ENCODE measurements around the gene MYEOV. TPM values are rescaled to one million over a fixed set of nuclear protein-coding genes. Genes with fewer than 3 reads are reported as not detected.

Gene MYEOV
- total RNA-seq, 1 experiment from 2014 or later, result 1.4 TPM

GRCh38 chr11:69296890-69297786 lies 3.2 kb downstream of the MYEOV start (continued):
- TF ChIP-seq NFE2L1 (CRISPR knock-in tag; IDR thresholded peaks at IDR 0.05) (no peak), CDX4 (CRISPR knock-in tag; IDR thresholded peaks at IDR 0.05; ENCODE audit: borderline replicate concordance) (no peak)

- no peaks in the 10 kb centered on the region for H3K27me3 Mint-ChIP-seq (ENCODE audit: low read depth)
- no peak for ATAC-seq
Observed at GRCh38 chr11:69297787-69298266, 3.9 kb downstream of the MYEOV start.

GRCh38 chr11:69298267-69299022 lies 4.5 kb downstream of the MYEOV start:
- ChIA-PET POLR2A (interaction anchor here (0.6 kb wide), 1 partner anchor 118 kb away, joined by 4 read pairs; no protein-coding TSS in a partner anchor), CTCF (interaction anchor here (1.2 to 1.7 kb wide), 2 partner anchors 9 to 372 kb away, joined by 3 to 4 read pairs; no protein-coding TSS in a partner anchor)
- Mint-ChIP-seq H3K36me3 (no peaks in the 10 kb centered on the region), H3K4me1 (peaks cover 11% of the 10 kb centered on the region), H3K27ac (no peak overlapping the region; the same call in none of the 2 replicates), H3K27me3 (ENCODE audit: low read depth) (no peaks in the 10 kb centered on the region), H3K9me3 (no peaks in the 10 kb centered on the region), H3K4me3 (no peak overlapping the region)
- DNase-seq (ENCODE audit: low spot score) (no peak), ATAC-seq (no peak)
- TF ChIP-seq ZMAT4 (CRISPR knock-in tag; IDR thresholded peaks at IDR 0.05), result no peak

More at GRCh38 chr11:69297787-69298266, 3.9 kb downstream of the MYEOV start:
- Mint-ChIP-seq H3K36me3 (no peaks in the 10 kb centered on the region), H3K9me3 (no peaks in the 10 kb centered on the region), H3K4me3 (no peak overlapping the region), H3K27ac (no peak overlapping the region; the same call in 1 of the 2 replicates), H3K4me1 (peaks cover 14% of the 10 kb centered on the region)
- no peak for DNase-seq (ENCODE audit: low spot score)
- TF ChIP-seq ERG (CRISPR knock-in tag; IDR thresholded peaks at IDR 0.05) (no peak), AR (CRISPR knock-in tag; IDR thresholded peaks at IDR 0.05) (no peak)
- CTCF ChIA-PET, result interaction anchor here (1.1 to 1.7 kb wide), 3 partner anchors 10 to 372 kb away, joined by 3 to 4 read pairs (median 3); no protein-coding TSS in a partner anchor
- POLR2A ChIA-PET, result no interaction called here

GRCh38 chr11:69299023-69299461 lies 5.1 kb downstream of the MYEOV start:
- H3K27ac Mint-ChIP-seq, result no peak overlapping the region
- CTCF ChIA-PET, result interaction anchor here (1.7 kb wide), 1 partner anchor 9 kb away, joined by 4 read pairs; no protein-coding TSS in a partner anchor
- DNase-seq (ENCODE audit: low spot score) (no peak), ATAC-seq (no peak)
- H3K4me1 Mint-ChIP-seq, result peaks cover 9% of the 10 kb centered on the region
- no peaks in the 10 kb centered on the region for H3K9me3 Mint-ChIP-seq
- H3K4me3 Mint-ChIP-seq, result no peak overlapping the region
- TF ChIP-seq E2F4 (CRISPR knock-in tag; IDR thresholded peaks at IDR 0.05; ENCODE audit: borderline replicate concordance, low read depth), result no peak
- no peaks in the 10 kb centered on the region for H3K27me3 Mint-ChIP-seq (ENCODE audit: low read depth)
- H3K36me3 Mint-ChIP-seq, result no peaks in the 10 kb centered on the region
- POLR2A ChIA-PET, result interaction anchor here (0.6 kb wide), 2 partner anchors 117 to 340 kb away, joined by 3 to 4 read pairs; no protein-coding TSS in a partner anchor

All from WTC11 (cell line).